SK-N-SH treated with all-trans-retinoic acid at 6 μM for 48 hours (cell line): ENCODE data around the gene SPP1.

Experiments
- ATAC-seq: fragments of 200-7000 bp; cut with Tn5 transposase; 3 replicates; pipeline ENCODE4 v1.9.1; 2020; ENCODE audit warnings: mild to moderate bottlenecking, moderate library complexity
- ARNTL ChIP-seq: fragments of 450-650 bp; formaldehyde crosslinking; IDR thresholded peaks from 2 replicates; pipeline ENCODE4 v1.5.0; 2020; ENCODE audit warnings: low read depth, mild to moderate bottlenecking, moderate library complexity, borderline replicate concordance
- BACH2 ChIP-seq: fragments of 250-450 bp; sonication (Bioruptor Pico); IDR thresholded peaks from 2 replicates; pipeline ENCODE4 v1.9.0; 2021; ENCODE audit warnings: mild to moderate bottlenecking, borderline replicate concordance
- CSDC2 ChIP-seq: fragments of 250-450 bp; sonication (Bioruptor Pico); IDR thresholded peaks from 2 replicates; pipeline ENCODE4 v1.5.0; 2020; ENCODE audit warnings: mild to moderate bottlenecking, moderate library complexity
- ESRRG ChIP-seq: fragments of 250-450 bp; sonication (Bioruptor Pico); IDR thresholded peaks from 2 replicates; pipeline ENCODE4 v1.6.1; 2021; ENCODE audit warnings: mild to moderate bottlenecking
- GLIS3 ChIP-seq: fragments of 250-450 bp; sonication (Bioruptor Pico); IDR thresholded peaks from 2 replicates; pipeline ENCODE4 v1.5.0; 2020; ENCODE audit warnings: mild to moderate bottlenecking, moderate library complexity
- ISL1 ChIP-seq: fragments of 250-450 bp; sonication (Bioruptor Pico); IDR thresholded peaks from 2 replicates; pipeline ENCODE4 v2.1.2; 2022; ENCODE audit warnings: mild to moderate bottlenecking, moderate library complexity
- OSR1 ChIP-seq: fragments of 250-450 bp; sonication (Bioruptor Pico); IDR thresholded peaks from 2 replicates; pipeline ENCODE4 v1.8.0; 2022; ENCODE audit warnings: moderate library complexity, mild to moderate bottlenecking, inconsistent platforms
- PPARA ChIP-seq: fragments of 250-450 bp; sonication (Bioruptor Pico); IDR thresholded peaks from 2 replicates; pipeline ENCODE4 v1.5.0; 2020; ENCODE audit warnings: mild to moderate bottlenecking, borderline replicate concordance
- RARB ChIP-seq: fragments of 250-450 bp; sonication (Bioruptor Pico); IDR thresholded peaks from 2 replicates; pipeline ENCODE4 v1.8.0; 2021; ENCODE audit warnings: mild to moderate bottlenecking, moderate library complexity
- SNAI2 ChIP-seq: fragments of 250-450 bp; sonication (Bioruptor Pico); IDR thresholded peaks from 2 replicates; pipeline ENCODE4 v1.5.0; 2020; ENCODE audit warnings: mild to moderate bottlenecking, moderate library complexity
- TCF4 ChIP-seq: fragments of 250-450 bp; sonication (Bioruptor Pico); IDR thresholded peaks from 2 replicates; pipeline ENCODE4 v1.8.0; 2021; ENCODE audit warnings: mild to moderate bottlenecking, moderate library complexity, borderline replicate concordance
- TOX ChIP-seq: fragments of 250-450 bp; sonication (Bioruptor Pico); IDR thresholded peaks from 2 replicates; pipeline ENCODE4 v1.8.0; 2021; ENCODE audit warnings: mild to moderate bottlenecking, moderate library complexity, borderline replicate concordance
- ZC3H10 ChIP-seq: fragments of 250-450 bp; sonication (Bioruptor Pico); IDR thresholded peaks from 2 replicates; pipeline ENCODE4 v1.5.1; 2021; ENCODE audit warnings: mild to moderate bottlenecking, moderate library complexity
- ZFP3 ChIP-seq: fragments of 250-450 bp; sonication (Bioruptor Pico); IDR thresholded peaks from 2 replicates; pipeline ENCODE4 v1.5.0; 2020; ENCODE audit warnings: mild to moderate bottlenecking, moderate library complexity
- ZFP30 ChIP-seq: fragments of 450-650 bp; formaldehyde crosslinking; IDR thresholded peaks from 2 replicates; pipeline ENCODE4 v1.5.0; 2022; ENCODE audit warnings: mild to moderate bottlenecking, moderate library complexity
- ZNF70 ChIP-seq: fragments of 450-650 bp; formaldehyde crosslinking; IDR thresholded peaks from 2 replicates; pipeline ENCODE4 v1.5.0; 2020; ENCODE audit warnings: mild to moderate bottlenecking, moderate library complexity
- ZNF8 ChIP-seq: fragments of 450-650 bp; formaldehyde crosslinking; IDR thresholded peaks from 2 replicates; pipeline ENCODE4 v1.5.0; 2020; ENCODE audit warnings: mild to moderate bottlenecking, moderate library complexity
- TF ChIP-seq, protein P1 (sequence below): fragments of 250-450 bp; sonication (Bioruptor Pico); IDR thresholded peaks from 2 replicates; pipeline ENCODE4 v1.8.0; 2020; ENCODE audit warnings: mild to moderate bottlenecking, moderate library complexity, borderline replicate concordance
- TF ChIP-seq, protein P2 (sequence below): fragments of 250-450 bp; sonication (Bioruptor Pico); IDR thresholded peaks from 2 replicates; pipeline ENCODE4 v1.5.1; 2021; ENCODE audit warnings: mild to moderate bottlenecking, moderate library complexity
- TF ChIP-seq, protein P3 (sequence below): fragments of 250-450 bp; sonication (Bioruptor Pico); IDR thresholded peaks from 2 replicates; pipeline ENCODE4 v1.8.0; 2021; ENCODE audit warnings: low read depth, mild to moderate bottlenecking, moderate library complexity, borderline replicate concordance
- TF ChIP-seq, protein P4 (sequence below): fragments of 250-450 bp; sonication (Bioruptor Pico); IDR thresholded peaks from 2 replicates; pipeline ENCODE4 v1.5.1; 2020; ENCODE audit warnings: low read depth, mild to moderate bottlenecking, moderate library complexity

Gene SPP1

DNA sequence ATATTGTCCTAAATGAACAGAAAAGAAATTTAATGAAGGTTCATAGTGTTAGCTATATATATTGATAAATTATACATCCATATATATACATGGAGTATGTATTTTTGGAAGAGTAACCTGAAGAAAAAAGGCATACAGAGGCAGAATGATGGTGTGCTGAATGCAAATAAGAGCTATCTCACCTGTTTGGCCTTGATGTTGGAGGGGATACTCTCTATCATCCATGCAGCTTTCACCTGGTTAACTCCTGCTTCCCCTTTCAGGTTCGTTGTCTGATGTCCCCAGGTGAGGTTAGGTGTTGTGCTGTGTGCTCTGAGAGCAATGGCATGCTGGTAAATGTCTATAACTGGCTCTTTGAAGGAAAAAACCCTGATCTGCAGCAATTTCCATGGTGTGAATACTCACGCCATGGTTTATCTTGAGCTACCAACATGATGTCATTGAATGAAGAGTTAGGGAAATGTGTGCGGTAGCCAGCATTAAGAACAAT is 31.8 kb upstream of the SPP1 start:
- no peak for ATAC-seq
- TF ChIP-seq ESRRG (CRISPR knock-in tag) (no peak), TOX (CRISPR knock-in tag) (no peak), ZC3H10 (CRISPR knock-in tag) (no peak), PPARA (CRISPR knock-in tag) (no peak), ZNF70 (CRISPR knock-in tag) (no peak), GLIS3 (CRISPR knock-in tag) (no peak), CSDC2 (CRISPR knock-in tag) (no peak), ARNTL (CRISPR knock-in tag) (no peak), TCF4 (CRISPR knock-in tag) (no peak), RARB (CRISPR knock-in tag) (no peak), ZFP30 (CRISPR knock-in tag) (no peak)
- TF ChIP-seq, protein P1, sequence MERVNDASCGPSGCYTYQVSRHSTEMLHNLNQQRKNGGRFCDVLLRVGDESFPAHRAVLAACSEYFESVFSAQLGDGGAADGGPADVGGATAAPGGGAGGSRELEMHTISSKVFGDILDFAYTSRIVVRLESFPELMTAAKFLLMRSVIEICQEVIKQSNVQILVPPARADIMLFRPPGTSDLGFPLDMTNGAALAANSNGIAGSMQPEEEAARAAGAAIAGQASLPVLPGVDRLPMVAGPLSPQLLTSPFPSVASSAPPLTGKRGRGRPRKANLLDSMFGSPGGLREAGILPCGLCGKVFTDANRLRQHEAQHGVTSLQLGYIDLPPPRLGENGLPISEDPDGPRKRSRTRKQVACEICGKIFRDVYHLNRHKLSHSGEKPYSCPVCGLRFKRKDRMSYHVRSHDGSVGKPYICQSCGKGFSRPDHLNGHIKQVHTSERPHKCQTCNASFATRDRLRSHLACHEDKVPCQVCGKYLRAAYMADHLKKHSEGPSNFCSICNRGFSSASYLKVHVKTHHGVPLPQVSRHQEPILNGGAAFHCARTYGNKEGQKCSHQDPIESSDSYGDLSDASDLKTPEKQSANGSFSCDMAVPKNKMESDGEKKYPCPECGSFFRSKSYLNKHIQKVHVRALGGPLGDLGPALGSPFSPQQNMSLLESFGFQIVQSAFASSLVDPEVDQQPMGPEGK (CRISPR knock-in tag), result no peak
- TF ChIP-seq, protein P2, sequence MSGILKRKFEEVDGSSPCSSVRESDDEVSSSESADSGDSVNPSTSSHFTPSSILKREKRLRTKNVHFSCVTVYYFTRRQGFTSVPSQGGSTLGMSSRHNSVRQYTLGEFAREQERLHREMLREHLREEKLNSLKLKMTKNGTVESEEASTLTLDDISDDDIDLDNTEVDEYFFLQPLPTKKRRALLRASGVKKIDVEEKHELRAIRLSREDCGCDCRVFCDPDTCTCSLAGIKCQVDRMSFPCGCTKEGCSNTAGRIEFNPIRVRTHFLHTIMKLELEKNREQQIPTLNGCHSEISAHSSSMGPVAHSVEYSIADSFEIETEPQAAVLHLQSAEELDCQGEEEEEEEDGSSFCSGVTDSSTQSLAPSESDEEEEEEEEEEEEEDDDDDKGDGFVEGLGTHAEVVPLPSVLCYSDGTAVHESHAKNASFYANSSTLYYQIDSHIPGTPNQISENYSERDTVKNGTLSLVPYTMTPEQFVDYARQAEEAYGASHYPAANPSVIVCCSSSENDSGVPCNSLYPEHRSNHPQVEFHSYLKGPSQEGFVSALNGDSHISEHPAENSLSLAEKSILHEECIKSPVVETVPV, result no peak

DNA sequence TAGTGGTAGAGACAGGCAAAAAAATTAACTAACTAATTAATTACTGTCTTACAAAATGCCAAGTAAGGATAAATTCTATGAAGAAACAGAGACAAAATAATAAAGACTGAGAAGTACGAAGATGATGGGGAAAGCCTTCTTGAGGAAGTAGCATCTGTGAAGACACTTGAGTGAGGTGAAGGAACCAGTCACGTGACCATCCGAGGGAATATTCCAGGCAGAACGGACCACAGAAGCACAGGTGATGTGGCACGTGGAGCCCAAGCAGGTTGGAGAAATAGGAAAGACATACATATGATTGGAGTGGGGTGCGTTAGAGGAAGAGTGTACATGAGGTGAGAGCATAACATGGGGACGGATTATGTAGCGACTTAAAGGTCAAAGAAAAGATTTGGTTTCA is 30.5 kb upstream of the SPP1 start:
- no peak for TF ChIP-seq ZNF8 (CRISPR knock-in tag)
- no peak for TF ChIP-seq ESRRG (CRISPR knock-in tag)
- TF ChIP-seq ZNF70 (CRISPR knock-in tag), result no peak
- TF ChIP-seq, protein P1 (CRISPR knock-in tag), result no peak
- no peak for TF ChIP-seq ZFP30 (CRISPR knock-in tag)
- no peak for TF ChIP-seq ISL1
- no peak for TF ChIP-seq BACH2 (CRISPR knock-in tag)
- TF ChIP-seq, protein P3, sequence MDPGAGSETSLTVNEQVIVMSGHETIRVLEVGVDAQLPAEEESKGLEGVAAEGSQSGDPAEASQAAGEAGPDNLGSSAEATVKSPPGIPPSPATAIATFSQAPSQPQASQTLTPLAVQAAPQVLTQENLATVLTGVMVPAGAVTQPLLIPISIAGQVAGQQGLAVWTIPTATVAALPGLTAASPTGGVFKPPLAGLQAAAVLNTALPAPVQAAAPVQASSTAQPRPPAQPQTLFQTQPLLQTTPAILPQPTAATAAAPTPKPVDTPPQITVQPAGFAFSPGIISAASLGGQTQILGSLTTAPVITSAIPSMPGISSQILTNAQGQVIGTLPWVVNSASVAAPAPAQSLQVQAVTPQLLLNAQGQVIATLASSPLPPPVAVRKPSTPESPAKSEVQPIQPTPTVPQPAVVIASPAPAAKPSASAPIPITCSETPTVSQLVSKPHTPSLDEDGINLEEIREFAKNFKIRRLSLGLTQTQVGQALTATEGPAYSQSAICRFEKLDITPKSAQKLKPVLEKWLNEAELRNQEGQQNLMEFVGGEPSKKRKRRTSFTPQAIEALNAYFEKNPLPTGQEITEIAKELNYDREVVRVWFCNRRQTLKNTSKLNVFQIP (CRISPR knock-in tag), result no peak
- TF ChIP-seq CSDC2 (CRISPR knock-in tag), result no peak
- no peak for TF ChIP-seq OSR1 (CRISPR knock-in tag)
- TF ChIP-seq ZC3H10 (CRISPR knock-in tag), result no peak
- no peak for TF ChIP-seq PPARA (CRISPR knock-in tag)
- TF ChIP-seq TCF4 (CRISPR knock-in tag), result no peak
- TF ChIP-seq, protein P4, sequence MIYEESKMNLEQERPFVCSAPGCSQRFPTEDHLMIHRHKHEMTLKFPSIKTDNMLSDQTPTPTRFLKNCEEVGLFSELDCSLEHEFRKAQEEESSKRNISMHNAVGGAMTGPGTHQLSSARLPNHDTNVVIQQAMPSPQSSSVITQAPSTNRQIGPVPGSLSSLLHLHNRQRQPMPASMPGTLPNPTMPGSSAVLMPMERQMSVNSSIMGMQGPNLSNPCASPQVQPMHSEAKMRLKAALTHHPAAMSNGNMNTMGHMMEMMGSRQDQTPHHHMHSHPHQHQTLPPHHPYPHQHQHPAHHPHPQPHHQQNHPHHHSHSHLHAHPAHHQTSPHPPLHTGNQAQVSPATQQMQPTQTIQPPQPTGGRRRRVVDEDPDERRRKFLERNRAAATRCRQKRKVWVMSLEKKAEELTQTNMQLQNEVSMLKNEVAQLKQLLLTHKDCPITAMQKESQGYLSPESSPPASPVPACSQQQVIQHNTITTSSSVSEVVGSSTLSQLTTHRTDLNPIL (CRISPR knock-in tag), result no peak
- TF ChIP-seq TOX (CRISPR knock-in tag), result no peak
- ATAC-seq, result no peak

DNA sequence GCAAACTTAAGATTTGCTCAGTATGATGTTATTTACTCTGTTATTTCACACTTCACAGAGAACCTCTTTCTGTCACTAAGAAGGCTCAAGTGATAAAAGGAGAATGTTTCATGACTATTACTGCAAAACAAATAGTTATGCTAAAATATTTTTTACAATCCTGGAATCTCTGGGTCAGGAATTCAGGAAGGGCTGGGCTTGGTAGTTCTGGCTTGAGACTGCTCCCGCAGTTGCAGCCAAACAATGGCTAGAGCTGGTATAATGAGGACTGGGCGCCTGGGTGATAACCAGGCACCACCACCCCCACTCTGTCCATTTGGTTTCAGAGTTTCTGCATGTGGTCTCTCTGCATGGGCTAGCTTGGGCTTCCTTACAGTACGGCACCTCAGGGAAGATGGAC is 28.7 kb upstream of the SPP1 start:
- ATAC-seq, result no peak
- TF ChIP-seq ZNF70 (CRISPR knock-in tag) (no peak), ZFP3 (CRISPR knock-in tag) (no peak), SNAI2 (CRISPR knock-in tag) (no peak), BACH2 (CRISPR knock-in tag) (no peak), GLIS3 (CRISPR knock-in tag) (no peak), ZFP30 (CRISPR knock-in tag) (no peak), CSDC2 (CRISPR knock-in tag) (no peak), RARB (CRISPR knock-in tag) (no peak), ZC3H10 (CRISPR knock-in tag) (no peak), PPARA (CRISPR knock-in tag) (no peak), TCF4 (CRISPR knock-in tag) (no peak)
- TF ChIP-seq, protein P4 (CRISPR knock-in tag), result no peak
- TF ChIP-seq, protein P2, result no peak
- TF ChIP-seq, protein P3 (CRISPR knock-in tag), result no peak
